Caco-2 (cell line): ENCODE measurements around the gene CDKAL1. TPM values are rescaled to one million over a fixed set of nuclear protein-coding genes. Genes with fewer than 3 reads are reported as not detected.

Source experiments
- BruUV-seq: library from RNA; stranded (reverse); fragments of 400-500 nt; replicated peaks from 2 replicates; lab custom pipeline; 2021; lab: Mats Ljungman, UMichigan
- CTCF ChIA-PET: fragments of 300-600 bp; sonication (Branson Sonifier 250); formaldehyde crosslinking; loops from one replicate; lab custom pipeline; 2022; ENCODE audit warnings: antibody characterized with exemption; lab: Charles Lee
- POLR2A ChIA-PET: fragments of 300-600 bp; sonication (Branson Sonifier 250); formaldehyde crosslinking; loops from one replicate; lab custom pipeline; 2022; ENCODE audit warnings: antibody characterized with exemption; lab: Charles Lee
- DNase-seq, 2 experiments: peaks; one replicate each; pipeline versions ENCODE4 v3.0.0 to v3.0.0-alpha.2; 2020 to 2022
- H3K27me3 ChIP-seq: replicated peaks from 2 replicates; pipeline ENCODE4 v1.6.0; 2011; ENCODE audit warnings: low read length; ENCODE audit not compliant: control insufficient read depth, insufficient read depth
- H3K36me3 ChIP-seq: 2 replicates; pipeline ENCODE4 v1.5.1; 2011; ENCODE audit warnings: low read length; ENCODE audit not compliant: control insufficient read depth, insufficient read depth
- H3K4me1 ChIP-seq: fragments of 250-450 bp; sonication (Bioruptor Pico); 2 replicates; pipeline ENCODE4 v1.5.1; 2020; ENCODE audit warnings: mild to moderate bottlenecking
- H3K4me3 ChIP-seq: 2 replicates; pipeline ENCODE4 v1.5.1; 2011; ENCODE audit warnings: low read depth, mild to moderate bottlenecking, control low read depth, low read length
- H3K9me3 ChIP-seq: fragments of 250-450 bp; sonication (Bioruptor Pico); 2 replicates; pipeline ENCODE4 v1.5.1; 2020; ENCODE audit warnings: mild to moderate bottlenecking, moderate library complexity
- H3K27ac Mint-ChIP-seq: one replicate; pipeline ENCODE4 v1.8.0; 2022; ENCODE audit warnings: mixed read lengths; ENCODE audit not compliant: unreplicated experiment
- H3K27me3 Mint-ChIP-seq: one replicate; pipeline ENCODE4 v1.8.0; 2022; ENCODE audit warnings: mixed read lengths; ENCODE audit not compliant: insufficient read depth, unreplicated experiment
- H3K36me3 Mint-ChIP-seq: one replicate; pipeline ENCODE4 v1.8.0; 2022; ENCODE audit warnings: mild to moderate bottlenecking, mixed read lengths; ENCODE audit not compliant: insufficient read depth, unreplicated experiment
- H3K4me1 Mint-ChIP-seq: one replicate; pipeline ENCODE4 v1.8.0; 2022; ENCODE audit warnings: low read depth, mixed read lengths; ENCODE audit not compliant: unreplicated experiment
- H3K4me3 Mint-ChIP-seq: one replicate; pipeline ENCODE4 v1.8.0; 2022; ENCODE audit warnings: mild to moderate bottlenecking, moderate library complexity, mixed read lengths; ENCODE audit not compliant: unreplicated experiment
- H3K9me3 Mint-ChIP-seq: one replicate; pipeline ENCODE4 v1.8.0; 2022; ENCODE audit warnings: mixed read lengths; ENCODE audit not compliant: unreplicated experiment
- CTCF ChIP-seq, 2 experiments: fragments of 200-600 bp in 1 of 2; IDR thresholded peaks; 1 replicate in 1 of 2; 2 replicates in 1 of 2; pipeline versions ENCODE4 v1.5.1 to v1.8.0; 2011 to 2022; ENCODE audit warnings: antibody characterized with exemption in 1 of 2, control low read depth in 1 of 2, inconsistent platforms in 1 of 2, low read depth in 1 of 2, low read length in 1 of 2, mild to moderate bottlenecking in 1 of 2, moderate library complexity in 1 of 2; ENCODE audit not compliant: insufficient read depth in 1 of 2, severe bottlenecking in 1 of 2, unreplicated experiment in 1 of 2
- intact Hi-C: fragments of 100-400 bp; cut with micrococcal nuclease; formaldehyde crosslinking; loops from one replicate; pipeline ENCODE4 v1.10.0; 2022; ENCODE audit not compliant: unreplicated experiment
- total RNA-seq: library from RNA; stranded (reverse); gene quantifications from 2 replicates; pipeline ENCODE4 v1.2.3, GENCODE V29; 2022

CDKAL1 gene
- total RNA-seq, 1 experiment from 2014 or later: 18.7 TPM

GRCh38 chr6:20623761-20624160, 89.5 kb downstream of the CDKAL1 start:
- CTCF ChIA-PET: no interaction called here
- BruUV-seq: no TSS peak
- H3K4me3 Mint-ChIP-seq: no peak overlapping the region
- H3K27ac Mint-ChIP-seq: no peak overlapping the region
- no peaks in the 10 kb centered on the region for H3K27me3 Mint-ChIP-seq
- no peaks in the 10 kb centered on the region for H3K36me3 Mint-ChIP-seq
- no peaks in the 10 kb centered on the region for H3K36me3 ChIP-seq
- intact Hi-C loops: no loop called here
- H3K4me1 ChIP-seq: no peaks in the 10 kb centered on the region
- DNase-seq: no peak
- POLR2A ChIA-PET: no interaction called here
- peaks cover 7% of the 10 kb centered on the region for H3K4me1 Mint-ChIP-seq
- H3K4me3 ChIP-seq: no peak overlapping the region
- TF ChIP-seq CTCF (IDR thresholded peaks at IDR 0.05; ENCODE audit: insufficient read depth in 1 of 2, low read depth in 1 of 2, low read length in 1 of 2, severe bottlenecking in 1 of 2, unreplicated experiment in 1 of 2): no peak
- H3K27me3 ChIP-seq: no peaks in the 10 kb centered on the region
- H3K9me3 ChIP-seq: no peaks in the 10 kb centered on the region
- no peaks in the 10 kb centered on the region for H3K9me3 Mint-ChIP-seq

GRCh38 chr6:20626165-20626564, 91.9 kb downstream of the CDKAL1 start:
- no peaks in the 10 kb centered on the region for H3K9me3 Mint-ChIP-seq

GRCh38 chr6:20629509-20629908, 95.3 kb downstream of the CDKAL1 start:
- intact Hi-C loops: no loop called here
- Mint-ChIP-seq H3K4me1 (peaks cover 12% of the 10 kb centered on the region), H3K9me3 (no peaks in the 10 kb centered on the region), H3K4me3 (no peak overlapping the region), H3K27ac (no peak overlapping the region), H3K36me3 (no peaks in the 10 kb centered on the region), H3K27me3 (no peaks in the 10 kb centered on the region)
- no peaks in the 10 kb centered on the region for H3K27me3 ChIP-seq
- TF ChIP-seq CTCF (IDR thresholded peaks at IDR 0.05; ENCODE audit: insufficient read depth in 1 of 2, low read depth in 1 of 2, low read length in 1 of 2, severe bottlenecking in 1 of 2, unreplicated experiment in 1 of 2): no peak
- no TSS peak for BruUV-seq
- H3K36me3 ChIP-seq: no peaks in the 10 kb centered on the region
- no peaks in the 10 kb centered on the region for H3K9me3 ChIP-seq
- ChIA-PET CTCF (no interaction called here), POLR2A (no interaction called here)
- no peak overlapping the region for H3K4me3 ChIP-seq
- no peak for DNase-seq
- H3K4me1 ChIP-seq: peaks cover 9% of the 10 kb centered on the region

More at GRCh38 chr6:20626165-20626564, 91.9 kb downstream of the CDKAL1 start:
- intact Hi-C loops: no loop called here
- H3K9me3 ChIP-seq: no peaks in the 10 kb centered on the region
- Mint-ChIP-seq H3K36me3 (no peaks in the 10 kb centered on the region), H3K4me3 (no peak overlapping the region), H3K4me1 (peaks cover 13% of the 10 kb centered on the region), H3K27me3 (no peaks in the 10 kb centered on the region), H3K27ac (no peak overlapping the region)
- TF ChIP-seq CTCF (IDR thresholded peaks at IDR 0.05; ENCODE audit: insufficient read depth in 1 of 2, low read depth in 1 of 2, low read length in 1 of 2, severe bottlenecking in 1 of 2, unreplicated experiment in 1 of 2): no peak
- DNase-seq: no peak
- no peak overlapping the region for H3K4me3 ChIP-seq
- H3K4me1 ChIP-seq: peaks cover 7% of the 10 kb centered on the region
- BruUV-seq: no TSS peak
- H3K27me3 ChIP-seq: no peaks in the 10 kb centered on the region
- POLR2A ChIA-PET: no interaction called here
- CTCF ChIA-PET: no interaction called here
- no peaks in the 10 kb centered on the region for H3K36me3 ChIP-seq
